Right lobe of liver (tissue), 4 donors: ENCODE measurements around the gene DST.

Source experiments
- POLR2A ChIP-seq: fragments of 450-650 bp; IDR thresholded peaks from one replicate; pipeline ENCODE4 v1.6.1; 2017; ENCODE audit warnings: antibody characterized with exemption, mild to moderate bottlenecking
- TF ChIP-seq, protein P1 (sequence below), 4 donors: fragments of 200-600 bp in 3 of 4; fragments of 450-650 bp in 1 of 4; IDR thresholded peaks; one replicate each; pipeline versions ENCODE4 v1.5.1 to v1.8.0; 2016 to 2022; ENCODE audit warnings: antibody characterized with exemption in 4 of 4, mild to moderate bottlenecking in 2 of 4
- donor health status: DM: no; HTN: no; CAD: no.
- donor health status: DM: no; HTN: no; CAD: no.
- donor health status: DM: no; HTN: yes; CAD: no.

DNA sequence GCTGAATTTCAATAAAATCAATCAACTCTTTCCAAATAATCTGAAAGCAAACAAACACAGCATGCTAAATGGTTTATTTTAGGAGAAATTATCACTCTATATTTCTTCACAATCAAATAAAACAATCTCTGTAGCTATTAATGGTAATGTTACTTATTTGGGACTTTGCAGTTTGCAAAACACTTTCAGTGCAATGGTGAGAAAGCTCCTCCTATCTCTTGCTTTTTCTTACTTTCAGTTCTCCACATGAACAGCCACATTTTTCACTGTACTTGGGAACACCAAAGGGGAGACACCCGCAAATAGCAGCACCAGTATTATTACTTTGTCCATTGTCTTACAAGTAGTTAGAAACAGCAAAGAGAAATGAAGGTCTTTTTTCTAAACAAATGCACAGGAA lies 92.4 kb downstream of the DST start:
- TF ChIP-seq, protein P1, sequence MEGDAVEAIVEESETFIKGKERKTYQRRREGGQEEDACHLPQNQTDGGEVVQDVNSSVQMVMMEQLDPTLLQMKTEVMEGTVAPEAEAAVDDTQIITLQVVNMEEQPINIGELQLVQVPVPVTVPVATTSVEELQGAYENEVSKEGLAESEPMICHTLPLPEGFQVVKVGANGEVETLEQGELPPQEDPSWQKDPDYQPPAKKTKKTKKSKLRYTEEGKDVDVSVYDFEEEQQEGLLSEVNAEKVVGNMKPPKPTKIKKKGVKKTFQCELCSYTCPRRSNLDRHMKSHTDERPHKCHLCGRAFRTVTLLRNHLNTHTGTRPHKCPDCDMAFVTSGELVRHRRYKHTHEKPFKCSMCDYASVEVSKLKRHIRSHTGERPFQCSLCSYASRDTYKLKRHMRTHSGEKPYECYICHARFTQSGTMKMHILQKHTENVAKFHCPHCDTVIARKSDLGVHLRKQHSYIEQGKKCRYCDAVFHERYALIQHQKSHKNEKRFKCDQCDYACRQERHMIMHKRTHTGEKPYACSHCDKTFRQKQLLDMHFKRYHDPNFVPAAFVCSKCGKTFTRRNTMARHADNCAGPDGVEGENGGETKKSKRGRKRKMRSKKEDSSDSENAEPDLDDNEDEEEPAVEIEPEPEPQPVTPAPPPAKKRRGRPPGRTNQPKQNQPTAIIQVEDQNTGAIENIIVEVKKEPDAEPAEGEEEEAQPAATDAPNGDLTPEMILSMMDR (IDR thresholded peaks at IDR 0.05), result no peak
- TF ChIP-seq POLR2A, result no peak
